ENCODE data around the gene KLK2.

KLK2 gene

DNA sequence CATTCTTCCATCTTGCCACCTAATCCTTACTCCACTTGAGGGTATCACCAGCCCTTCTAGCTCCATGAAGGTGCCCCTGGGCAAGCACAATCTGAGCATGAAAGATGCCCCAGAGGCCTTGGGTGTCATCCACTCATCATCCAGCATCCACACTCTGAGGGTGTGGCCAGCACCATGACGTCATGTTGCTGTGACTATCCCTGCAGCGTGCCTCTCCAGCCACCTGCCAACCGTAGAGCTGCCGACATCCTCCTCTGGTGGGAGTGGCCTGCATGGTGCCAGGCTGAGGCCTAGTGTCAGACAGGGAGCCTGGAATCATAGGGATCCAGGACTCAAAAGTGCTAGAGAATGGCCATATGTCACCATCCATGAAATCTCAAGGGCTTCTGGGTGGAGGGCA lies 21.6 kb upstream of the KLK2 start:
- DNase-seq: no peak

DNA sequence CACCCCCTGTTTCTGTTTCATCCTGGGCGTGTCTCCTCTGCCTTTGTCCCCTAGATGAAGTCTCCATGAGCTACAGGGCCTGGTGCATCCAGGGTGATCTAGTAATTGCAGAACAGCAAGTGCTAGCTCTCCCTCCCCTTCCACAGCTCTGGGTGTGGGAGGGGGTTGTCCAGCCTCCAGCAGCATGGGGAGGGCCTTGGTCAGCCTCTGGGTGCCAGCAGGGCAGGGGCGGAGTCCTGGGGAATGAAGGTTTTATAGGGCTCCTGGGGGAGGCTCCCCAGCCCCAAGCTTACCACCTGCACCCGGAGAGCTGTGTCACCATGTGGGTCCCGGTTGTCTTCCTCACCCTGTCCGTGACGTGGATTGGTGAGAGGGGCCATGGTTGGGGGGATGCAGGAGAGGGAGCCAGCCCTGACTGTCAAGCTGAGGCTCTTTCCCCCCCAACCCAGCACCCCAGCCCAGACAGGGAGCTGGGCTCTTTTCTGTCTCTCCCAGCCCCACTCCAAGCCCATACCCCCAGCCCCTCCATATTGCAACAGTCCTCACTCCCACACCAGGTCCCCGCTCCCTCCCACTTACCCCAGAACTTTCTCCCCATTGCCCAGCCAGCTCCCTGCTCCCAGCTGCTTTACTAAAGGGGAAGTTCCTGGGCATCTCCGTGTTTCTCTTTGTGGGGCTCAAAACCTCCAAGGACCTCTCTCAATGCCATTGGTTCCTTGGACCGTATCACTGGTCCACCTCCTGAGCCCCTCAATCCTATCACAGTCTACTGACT lies 18.4 kb upstream of the KLK2 start, which contains the start of gene KLK3:
TSS of gene KLK3 (plus strand) at position 280 of the 775 bp plus-strand sequence. CDS start at position 321, 41 bp downstream.
- DNase-seq: no peak

GRCh38 chr19:50857366-50857765 lies 15.9 kb upstream of the KLK2 start:
- no peak for DNase-seq

DNA sequence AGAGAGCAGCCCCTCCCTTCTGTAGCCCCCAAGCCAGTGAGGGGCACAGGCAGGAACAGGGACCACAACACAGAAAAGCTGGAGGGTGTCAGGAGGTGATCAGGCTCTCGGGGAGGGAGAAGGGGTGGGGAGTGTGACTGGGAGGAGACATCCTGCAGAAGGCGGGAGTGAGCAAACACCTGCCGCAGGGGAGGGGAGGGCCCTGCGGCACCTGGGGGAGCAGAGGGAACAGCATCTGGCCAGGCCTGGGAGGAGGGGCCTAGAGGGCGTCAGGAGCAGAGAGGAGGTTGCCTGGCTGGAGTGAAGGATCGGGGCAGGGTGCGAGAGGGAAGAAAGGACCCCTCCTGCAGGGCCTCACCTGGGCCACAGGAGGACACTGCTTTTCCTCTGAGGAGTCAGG lies 14.4 kb upstream of the KLK2 start:
- DNase-seq: no peak

GRCh38 chr19:50859849-50860248 lies 13.4 kb upstream of the KLK2 start:
- no peak for DNase-seq

GRCh38 chr19:50861010-50861409 lies 12.2 kb upstream of the KLK2 start:
- DNase-seq: no peak

DNA sequence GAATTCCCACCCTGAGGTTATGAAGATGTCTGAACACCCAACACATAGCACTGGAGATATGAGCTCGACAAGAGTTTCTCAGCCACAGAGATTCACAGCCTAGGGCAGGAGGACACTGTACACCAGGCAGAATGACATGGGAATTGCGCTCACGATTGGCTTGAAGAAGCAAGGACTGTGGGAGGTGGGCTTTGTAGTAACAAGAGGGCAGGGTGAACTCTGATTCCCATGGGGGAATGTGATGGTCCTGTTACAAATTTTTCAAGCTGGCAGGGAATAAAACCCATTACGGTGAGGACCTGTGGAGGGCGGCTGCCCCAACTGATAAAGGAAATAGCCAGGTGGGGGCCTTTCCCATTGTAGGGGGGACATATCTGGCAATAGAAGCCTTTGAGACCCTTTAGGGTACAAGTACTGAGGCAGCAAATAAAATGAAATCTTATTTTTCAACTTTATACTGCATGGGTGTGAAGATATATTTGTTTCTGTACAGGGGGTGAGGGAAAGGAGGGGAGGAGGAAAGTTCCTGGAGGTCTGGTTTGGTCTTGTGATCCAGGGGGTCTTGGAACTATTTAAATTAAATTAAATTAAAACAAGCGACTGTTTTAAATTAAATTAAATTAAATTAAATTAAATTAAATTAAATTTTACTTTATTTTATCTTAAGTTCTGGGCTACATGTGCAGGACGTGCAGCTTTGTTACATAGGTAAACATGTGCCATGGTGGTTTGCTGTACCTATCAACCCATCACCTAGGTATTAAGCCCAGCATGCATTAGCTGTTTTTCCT lies 11.5 kb upstream of the KLK2 start:
- DNase-seq: no peak

DNA sequence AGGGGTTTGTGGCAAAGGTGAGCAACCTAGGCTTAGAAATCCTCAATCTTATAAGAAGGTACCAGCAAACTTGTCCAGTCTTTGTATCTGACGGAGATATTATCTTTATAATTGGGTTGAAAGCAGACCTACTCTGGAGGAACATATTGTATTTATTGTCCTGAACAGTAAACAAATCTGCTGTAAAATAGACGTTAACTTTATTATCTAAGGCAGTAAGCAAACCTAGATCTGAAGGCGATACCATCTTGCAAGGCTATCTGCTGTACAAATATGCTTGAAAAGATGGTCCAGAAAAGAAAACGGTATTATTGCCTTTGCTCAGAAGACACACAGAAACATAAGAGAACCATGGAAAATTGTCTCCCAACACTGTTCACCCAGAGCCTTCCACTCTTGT lies 3.8 kb upstream of the KLK2 start:
- DNase-seq: no peak

DNA sequence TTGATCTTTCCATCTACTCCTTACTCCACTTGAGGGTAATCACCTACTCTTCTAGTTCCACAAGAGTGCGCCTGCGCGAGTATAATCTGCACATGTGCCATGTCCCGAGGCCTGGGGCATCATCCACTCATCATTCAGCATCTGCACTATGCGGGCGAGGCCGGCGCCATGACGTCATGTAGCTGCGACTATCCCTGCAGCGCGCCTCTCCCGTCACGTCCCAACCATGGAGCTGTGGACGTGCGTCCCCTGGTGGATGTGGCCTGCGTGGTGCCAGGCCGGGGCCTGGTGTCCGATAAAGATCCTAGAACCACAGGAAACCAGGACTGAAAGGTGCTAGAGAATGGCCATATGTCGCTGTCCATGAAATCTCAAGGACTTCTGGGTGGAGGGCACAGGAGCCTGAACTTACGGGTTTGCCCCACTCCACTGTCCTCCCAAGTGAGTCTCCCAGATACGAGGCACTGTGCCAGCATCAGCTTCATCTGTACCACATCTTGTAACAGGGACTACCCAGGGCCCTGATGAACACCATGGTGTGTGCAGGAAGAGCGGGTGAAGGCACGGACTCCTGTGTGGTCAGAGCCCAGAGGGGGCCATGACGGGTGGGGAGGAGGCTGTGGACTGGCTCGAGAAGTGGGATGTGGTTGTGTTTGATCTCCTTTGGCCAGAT lies 2.7 kb upstream of the KLK2 start:
- DNase-seq: no peak

GRCh38 chr19:50874211-50874610 lies 972 bp downstream of the KLK2 start:
- DNase-seq: no peak

GRCh38 chr19:50875795-50876422 lies 2.7 kb downstream of the KLK2 start:
- DNase-seq: no peak

DNA sequence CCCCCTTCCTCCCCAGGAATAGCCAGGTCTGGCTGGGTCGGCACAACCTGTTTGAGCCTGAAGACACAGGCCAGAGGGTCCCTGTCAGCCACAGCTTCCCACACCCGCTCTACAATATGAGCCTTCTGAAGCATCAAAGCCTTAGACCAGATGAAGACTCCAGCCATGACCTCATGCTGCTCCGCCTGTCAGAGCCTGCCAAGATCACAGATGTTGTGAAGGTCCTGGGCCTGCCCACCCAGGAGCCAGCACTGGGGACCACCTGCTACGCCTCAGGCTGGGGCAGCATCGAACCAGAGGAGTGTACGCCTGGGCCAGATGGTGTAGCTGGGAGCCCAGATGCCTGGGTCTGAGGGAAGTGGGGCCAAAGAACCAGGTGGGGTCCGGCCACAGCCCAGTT lies 3.2 kb downstream of the KLK2 start:
- DNase-seq: no peak

DNA sequence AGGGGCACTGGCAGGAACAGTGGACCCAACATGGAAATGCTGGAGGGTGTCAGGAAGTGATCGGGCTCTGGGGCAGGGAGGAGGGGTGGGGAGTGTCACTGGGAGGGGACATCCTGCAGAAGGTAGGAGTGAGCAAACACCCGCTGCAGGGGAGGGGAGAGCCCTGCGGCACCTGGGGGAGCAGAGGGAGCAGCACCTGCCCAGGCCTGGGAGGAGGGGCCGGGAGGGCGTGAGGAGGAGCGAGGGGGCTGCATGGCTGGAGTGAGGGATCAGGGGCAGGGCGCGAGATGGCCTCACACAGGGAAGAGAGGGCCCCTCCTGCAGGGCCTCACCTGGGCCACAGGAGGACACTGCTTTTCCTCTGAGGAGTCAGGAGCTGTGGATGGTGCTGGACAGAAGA lies 4.1 kb downstream of the KLK2 start:
- no peak for DNase-seq

- DNase-seq: no peak
Observed at GRCh38 chr19:50878851-50879250, 5.6 kb downstream of the KLK2 start.

DNA sequence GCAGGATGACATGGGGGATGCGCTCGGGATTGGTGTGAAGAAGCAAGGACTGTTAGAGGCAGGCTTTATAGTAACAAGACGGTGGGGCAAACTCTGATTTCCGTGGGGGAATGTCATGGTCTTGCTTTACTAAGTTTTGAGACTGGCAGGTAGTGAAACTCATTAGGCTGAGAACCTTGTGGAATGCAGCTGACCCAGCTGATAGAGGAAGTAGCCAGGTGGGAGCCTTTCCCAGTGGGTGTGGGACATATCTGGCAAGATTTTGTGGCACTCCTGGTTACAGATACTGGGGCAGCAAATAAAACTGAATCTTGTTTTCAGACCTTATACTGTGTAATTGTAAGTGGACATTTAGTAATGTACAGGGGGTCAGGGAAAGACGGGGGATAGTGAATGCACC lies 7.0 kb downstream of the KLK2 start:
- no peak for DNase-seq

DNA sequence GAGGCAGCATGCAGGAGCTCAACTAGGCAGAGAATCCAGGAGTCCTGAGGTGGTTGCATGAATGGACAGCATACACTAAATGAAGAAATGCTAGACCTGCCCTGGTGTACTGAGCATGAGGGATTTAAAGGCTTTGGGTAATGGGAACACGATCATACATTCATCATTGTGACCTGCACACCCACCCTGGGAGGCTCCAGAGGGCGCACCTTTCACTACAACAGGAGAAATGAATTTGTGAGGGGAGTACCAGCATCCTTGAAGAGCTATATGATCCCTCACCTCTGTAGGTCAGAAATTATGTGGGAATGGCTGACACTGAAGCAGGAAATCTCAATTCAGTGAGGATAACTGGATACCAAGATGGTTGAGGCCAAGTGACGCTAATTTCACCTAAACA lies 8.9 kb downstream of the KLK2 start:
- no peak for DNase-seq

DNA sequence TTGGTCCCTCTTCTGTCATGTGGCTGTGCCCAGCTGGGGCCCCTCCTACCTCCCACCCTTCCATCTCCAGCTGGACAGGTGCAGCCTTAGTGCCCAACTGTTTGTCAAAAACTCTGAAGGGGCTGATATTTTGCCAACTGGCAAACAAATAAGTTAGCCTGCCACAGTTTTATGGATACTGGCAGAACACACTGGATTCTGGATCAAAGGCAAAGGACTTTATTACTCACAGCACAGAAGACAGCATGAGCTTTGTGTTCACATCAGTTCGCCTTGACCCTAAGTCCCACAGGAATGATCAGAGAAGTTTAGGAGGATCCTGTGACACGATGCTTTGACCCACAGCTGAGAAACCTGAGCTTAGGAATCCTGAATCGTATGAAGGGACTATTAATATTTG lies 16.4 kb downstream of the KLK2 start:
- DNase-seq: no peak

GRCh38 chr19:50890422-50891252 lies 17.4 kb downstream of the KLK2 start:
- no peak for DNase-seq

GRCh38 chr19:50891253-50891625 lies 18.0 kb downstream of the KLK2 start:
- no peak for DNase-seq

DNA sequence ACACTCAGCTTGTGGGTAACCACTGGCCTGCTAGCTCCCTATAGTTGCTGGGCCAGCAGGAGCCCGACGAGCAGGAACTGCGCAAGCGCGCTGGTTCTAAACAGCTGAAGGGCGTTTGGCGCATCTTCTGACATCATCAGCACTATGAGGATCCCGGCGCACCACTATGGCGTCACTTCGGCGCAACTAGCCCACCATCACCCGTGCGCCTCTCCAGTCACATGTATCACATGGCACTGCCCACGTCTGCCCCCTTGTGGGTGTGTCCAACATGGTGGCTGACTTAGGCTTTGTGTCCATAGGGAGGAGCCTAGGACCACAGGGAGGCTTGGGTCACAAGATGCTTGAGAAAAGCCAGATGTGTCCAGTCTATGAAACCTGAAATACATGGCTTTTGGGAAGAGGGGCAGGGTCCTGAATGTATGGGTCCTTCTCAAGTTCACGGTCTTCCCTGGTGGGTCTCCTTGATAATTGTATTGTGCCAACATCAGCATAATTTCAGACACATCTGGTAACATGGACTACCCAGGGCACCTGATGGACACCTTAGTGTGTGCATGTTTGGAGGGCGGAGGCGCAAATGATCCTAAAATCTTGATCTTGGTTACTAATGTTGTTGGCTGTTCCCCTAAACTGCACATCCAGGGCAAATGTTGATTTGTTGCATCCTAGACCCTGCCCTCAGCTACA lies 20.0 kb downstream of the KLK2 start:
- no peak for DNase-seq

DNA sequence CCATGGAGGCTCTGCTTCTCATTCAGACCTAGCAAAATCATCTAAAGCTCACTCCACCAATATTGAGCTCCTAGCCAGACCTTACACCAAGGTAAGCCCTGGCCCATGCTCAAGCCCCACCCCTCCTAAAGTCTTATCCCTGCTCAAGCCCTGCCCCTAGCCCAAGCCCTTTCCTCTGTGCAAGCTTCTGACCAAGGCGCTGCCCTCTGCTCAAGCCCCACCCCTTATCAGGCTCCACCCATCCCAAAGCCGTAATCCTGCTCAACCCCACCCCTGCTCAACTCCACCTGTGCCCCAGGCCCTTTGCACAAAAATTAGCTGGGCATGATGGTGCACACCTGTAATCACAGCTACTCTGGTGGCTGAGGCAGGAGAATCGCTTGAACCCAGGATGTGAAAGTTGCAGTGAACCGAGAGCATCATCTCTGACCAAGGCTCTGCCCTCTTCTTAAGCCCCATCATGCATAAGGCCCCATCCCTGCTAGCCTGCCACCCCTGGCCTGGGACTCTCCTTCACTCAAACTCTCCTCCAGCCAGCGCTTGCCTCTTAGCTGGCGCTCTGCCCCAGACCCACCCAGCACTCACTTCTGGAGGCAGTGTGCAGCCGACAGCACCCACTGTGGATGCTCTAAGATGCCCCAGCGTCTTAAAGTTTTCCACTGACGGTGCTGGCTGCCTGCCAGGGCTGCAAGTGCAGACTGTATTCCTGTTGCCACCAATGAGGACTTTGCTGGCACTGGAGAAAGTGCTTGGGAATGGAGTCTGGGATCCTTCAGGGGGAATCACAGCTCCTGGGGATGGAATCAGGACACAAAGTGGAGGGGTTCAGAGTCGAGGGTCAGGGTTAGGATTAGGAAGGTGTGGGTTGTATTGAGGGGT lies 21.5 kb downstream of the KLK2 start:
- DNase-seq: no peak

Data from Kasumi-1 (cell line).